GM19468 (cell line): Measurements from ENCODE around the gene ACADL.
"Not testable (repeated sequence)": the region's sequence is repeated elsewhere in the genome, so short reads cannot be mapped to it uniquely, and the experiment has no call there.

Experiments
- ATAC-seq: cut with Tn5 transposase; IDR thresholded peaks from one replicate; pipeline ENCODE4 v1.9.1; 2021; ENCODE audit warnings: mild to moderate bottlenecking, moderate library complexity, moderate number of reproducible peaks; ENCODE audit not compliant: unreplicated experiment; ENCODE audit errors: extremely low read depth

Gene ACADL

GRCh38 chr2:210203558-210203957 lies 21.7 kb downstream of the ACADL start:
- no peak for ATAC-seq

DNA sequence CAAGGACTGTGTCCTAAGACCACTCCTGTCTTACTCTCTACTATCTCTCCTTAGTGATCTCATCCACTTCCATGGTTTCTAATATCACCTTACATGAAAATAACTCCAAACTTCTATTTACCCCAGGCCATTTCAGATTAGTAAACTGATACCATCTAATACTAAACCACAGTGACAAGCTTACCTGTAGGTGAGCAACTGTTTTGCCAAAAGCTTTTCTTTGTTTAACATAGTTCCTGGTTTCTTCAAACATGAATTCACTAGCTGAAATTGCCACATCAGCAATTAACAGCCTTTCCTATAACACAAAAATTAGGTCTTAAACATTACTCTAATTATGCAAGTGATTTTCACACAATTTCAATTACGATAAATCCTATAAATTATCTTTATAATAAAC lies 22.1 kb downstream of the ACADL start:
- ATAC-seq: no peak

GRCh38 chr2:210199854-210200253 lies 25.4 kb downstream of the ACADL start:
- ATAC-seq: no peak

DNA sequence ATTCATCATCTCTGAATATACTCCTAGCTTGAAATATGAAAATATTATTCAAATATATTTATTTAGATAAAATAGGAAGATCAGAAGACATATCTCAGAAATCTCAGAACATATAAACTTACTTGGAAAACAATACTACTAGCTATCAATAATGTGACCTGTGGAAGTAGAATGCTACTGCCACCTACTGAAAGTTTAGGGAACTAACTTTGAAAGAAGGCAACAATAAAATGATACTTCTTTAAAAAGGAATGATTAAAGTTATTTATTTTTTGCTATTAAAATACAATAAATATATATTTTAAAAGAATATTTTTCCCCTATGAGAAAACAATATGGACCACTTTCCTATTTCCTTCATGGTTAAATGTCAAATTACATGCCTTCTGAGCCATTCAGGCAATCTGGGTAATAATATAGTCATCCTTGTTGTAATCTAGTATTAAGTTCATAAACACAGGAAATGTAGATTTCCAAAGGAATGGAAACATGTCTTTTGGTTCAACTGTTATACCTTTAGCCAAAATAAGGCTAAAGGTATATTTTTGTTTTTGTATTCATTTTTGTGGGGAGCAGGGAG lies 26.0 kb downstream of the ACADL start:
- no peak for ATAC-seq

- no peak for ATAC-seq
Measured at GRCh38 chr2:210198326-210198725, 26.9 kb downstream of the ACADL start.

GRCh38 chr2:210197720-210198119 lies 27.5 kb downstream of the ACADL start:
- no peak for ATAC-seq

GRCh38 chr2:210195101-210195852 lies 30.0 kb downstream of the ACADL start:
- ATAC-seq: no peak

DNA sequence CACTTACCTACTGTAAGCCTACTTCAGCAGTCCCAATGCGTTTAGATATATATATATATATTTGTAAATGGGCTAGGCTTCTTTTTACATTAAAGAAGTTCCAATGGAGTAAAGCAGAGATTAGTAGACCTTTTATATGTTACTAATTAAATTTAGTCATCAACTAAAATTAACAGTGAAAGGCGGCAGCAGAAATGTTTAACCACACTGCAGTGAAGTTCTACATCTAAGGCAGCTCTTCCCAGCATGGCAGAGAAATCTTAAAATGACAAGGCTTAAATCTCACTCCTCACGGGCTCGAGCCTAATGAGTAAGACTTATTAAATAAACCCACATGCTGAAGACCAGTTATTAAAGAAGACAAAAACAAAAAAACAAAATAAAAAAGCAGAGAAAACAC lies 34.9 kb downstream of the ACADL start:
- no peak for ATAC-seq

- peak; percentile 62 for ATAC-seq
Measured at GRCh38 chr2:210189452-210190138, 35.7 kb downstream of the ACADL start.

DNA sequence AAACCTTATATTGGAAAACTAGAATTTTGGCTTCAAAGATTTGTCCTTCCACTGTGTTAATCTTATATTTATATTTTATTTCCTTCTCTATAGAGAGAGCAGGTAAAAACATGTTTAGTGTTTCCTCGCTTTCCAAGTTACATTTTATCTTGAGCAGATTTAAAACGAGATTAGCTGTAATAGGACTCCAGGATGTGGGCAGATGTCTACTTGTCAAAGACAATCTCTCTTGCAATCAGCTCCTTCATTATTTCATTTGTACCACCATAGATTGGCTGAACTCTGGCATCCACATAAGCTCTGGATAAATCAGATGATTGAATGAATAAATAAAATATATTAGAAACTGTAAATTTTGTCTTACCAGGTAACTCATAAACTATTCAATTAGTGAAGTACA lies 36.5 kb downstream of the ACADL start:
- no peak for ATAC-seq

DNA sequence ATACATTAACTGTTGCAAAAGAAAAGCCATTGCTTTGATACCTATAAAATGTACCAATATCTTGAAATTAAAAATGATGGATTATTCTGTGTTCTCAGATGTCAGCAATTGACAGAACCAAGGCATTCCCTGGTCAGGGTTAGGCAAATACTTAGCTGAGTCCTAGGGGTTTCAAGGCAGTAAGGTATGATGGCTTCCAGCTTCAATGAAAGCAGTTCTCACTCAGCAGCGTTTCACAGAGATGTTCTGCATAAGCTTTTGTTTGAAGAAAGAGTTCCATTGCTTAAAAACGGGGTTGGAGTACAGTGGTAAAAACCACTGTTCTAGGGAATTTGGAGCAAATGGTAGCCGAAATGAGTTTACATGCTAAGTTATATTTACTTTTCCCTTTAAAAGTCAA lies 37.1 kb downstream of the ACADL start:
- no peak for ATAC-seq

DNA sequence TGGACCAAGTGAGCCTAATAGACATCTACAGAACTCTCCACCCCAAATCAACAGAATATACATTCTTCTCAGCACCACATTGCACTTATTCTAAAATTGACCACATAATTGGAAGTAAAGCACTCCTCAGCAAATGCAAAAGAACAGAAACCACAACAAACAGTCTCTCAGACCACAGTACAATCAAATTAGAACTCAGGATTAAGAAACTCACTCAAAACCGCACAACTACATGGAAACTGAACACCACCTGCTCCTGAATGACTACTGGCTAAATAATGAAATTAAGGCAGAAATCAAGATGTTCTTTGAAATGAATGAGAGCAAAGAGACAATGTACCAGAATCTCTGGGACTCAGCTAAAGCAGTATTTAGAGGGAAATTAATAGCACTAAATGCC lies 41.3 kb downstream of the ACADL start:
- not testable (repeated sequence) for ATAC-seq

GRCh38 chr2:210181606-210182088 lies 43.6 kb downstream of the ACADL start:
- not testable (repeated sequence) for ATAC-seq

DNA sequence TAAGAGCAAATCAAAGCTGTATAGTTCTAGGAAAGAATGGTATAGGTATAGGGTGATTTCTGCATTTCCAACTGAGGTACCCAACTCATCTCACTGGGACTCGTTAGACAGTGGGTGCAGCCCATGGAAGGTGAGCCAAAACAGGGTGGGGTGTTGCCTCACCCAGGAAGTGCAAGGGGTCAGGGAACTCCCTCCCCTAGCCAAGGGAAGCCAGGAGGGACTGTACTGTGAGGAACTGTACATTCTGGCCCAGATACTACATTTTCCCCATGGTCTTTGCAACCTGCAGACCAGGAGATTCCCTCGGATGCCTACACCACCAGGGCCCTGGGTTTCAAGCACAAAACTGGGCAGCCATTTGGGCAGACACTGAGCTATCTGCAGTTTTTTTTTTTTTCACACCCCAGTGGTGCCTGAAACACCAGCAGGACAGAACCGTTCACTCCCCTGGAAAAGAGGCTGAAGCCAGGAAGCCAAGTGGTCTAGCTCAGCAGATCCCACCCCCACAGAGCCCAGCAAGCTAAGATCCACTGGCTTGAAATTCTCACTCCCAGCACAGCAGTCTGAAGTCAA lies 44.1 kb downstream of the ACADL start:
- not testable (repeated sequence) for ATAC-seq

DNA sequence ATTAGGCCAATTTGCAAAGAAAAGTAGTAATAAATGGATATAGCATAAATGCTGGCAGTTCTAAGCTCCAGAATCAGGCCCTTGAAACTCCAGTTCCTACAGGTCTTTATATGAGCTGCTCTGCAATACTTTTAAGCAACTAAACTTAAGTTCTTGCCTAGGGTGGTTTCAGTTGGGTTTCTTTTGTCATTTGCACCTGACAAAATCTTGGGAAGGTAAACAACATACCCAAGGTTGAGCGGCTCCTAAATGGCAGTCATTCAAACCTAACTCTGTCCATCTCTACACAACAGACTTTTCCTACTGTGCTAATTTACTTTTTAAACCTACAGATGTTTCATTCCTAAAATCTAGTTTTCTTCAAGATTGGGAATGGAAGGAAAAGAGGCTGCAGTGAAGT lies 44.8 kb downstream of the ACADL start:
- ATAC-seq: no peak

- no peak for ATAC-seq
Measured at GRCh38 chr2:210179351-210179990, 45.8 kb downstream of the ACADL start.

DNA sequence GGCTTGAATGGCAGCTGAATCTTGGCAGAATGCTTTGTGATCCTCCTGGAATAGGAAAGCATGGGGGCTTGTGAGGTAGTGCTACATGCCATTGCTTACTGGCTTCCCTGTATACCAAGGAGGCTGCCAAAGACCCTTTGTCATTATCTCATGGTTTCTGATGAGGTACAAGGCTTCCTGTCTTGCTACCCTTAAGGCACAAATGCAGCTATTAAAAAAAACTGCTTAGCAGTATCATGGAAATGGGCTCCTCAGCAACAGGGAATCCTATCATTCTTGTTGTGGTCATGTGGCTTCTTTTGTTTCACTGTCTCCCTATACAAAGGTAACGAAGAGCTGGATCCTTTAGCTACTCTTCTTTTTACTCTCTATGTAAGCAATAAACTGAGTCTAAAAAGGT lies 47.5 kb downstream of the ACADL start:
- no peak for ATAC-seq

GRCh38 chr2:210177115-210177514 lies 48.1 kb downstream of the ACADL start:
- ATAC-seq: not testable (repeated sequence)

GRCh38 chr2:210174086-210174485 lies 51.2 kb downstream of the ACADL start:
- no peak for ATAC-seq

DNA sequence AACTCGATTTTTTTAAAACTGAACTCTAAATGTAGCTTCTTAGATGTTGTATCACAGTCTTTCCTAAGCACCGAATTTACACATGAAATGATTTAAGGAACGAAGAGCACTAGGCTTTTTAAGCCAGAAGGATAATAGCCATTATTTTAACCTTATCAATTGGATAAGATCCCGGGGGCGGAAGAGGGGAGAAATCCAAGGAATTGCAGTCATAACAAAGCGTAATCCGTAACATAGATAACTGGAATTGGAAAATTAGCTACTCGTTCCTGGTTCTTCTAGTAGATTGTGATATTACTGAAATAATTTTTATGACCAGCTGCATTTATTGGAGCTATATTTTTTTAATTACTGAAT lies 53.0 kb downstream of the ACADL start:
- no peak for ATAC-seq
